GM12878 (cell line): ENCODE data around the gene VWA7. TPM values are rescaled to one million over a fixed set of nuclear protein-coding genes. Genes with fewer than 3 reads are reported as not detected.

ENCODE experiments used
- CEBPB ChIP-seq, 2 experiments: fragments of 150-350 bp in 1 of 2; IDR thresholded peaks; 2 replicates each; pipeline ENCODE4 v1.6.1; 2012 to 2014; ENCODE audit warnings: low read depth in 2 of 2, low read length in 2 of 2, borderline replicate concordance in 1 of 2, inconsistent platforms in 1 of 2
- CEBPZ ChIP-seq: fragments of 150-350 bp; IDR thresholded peaks from 2 replicates; pipeline ENCODE4 v1.6.1; 2016; ENCODE audit warnings: low read depth, low read length
- CHD2 ChIP-seq: IDR thresholded peaks from 2 replicates; pipeline ENCODE4 v1.6.1; 2011; ENCODE audit warnings: low read depth, low read length, improper control_type of control experiment, borderline replicate concordance
- CUX1 ChIP-seq: IDR thresholded peaks from 2 replicates; pipeline ENCODE4 v1.6.1; 2012; ENCODE audit warnings: improper control_type of control experiment, low read depth, low read length; ENCODE audit not compliant: insufficient replicate concordance
- GABPA ChIP-seq: IDR thresholded peaks from 2 replicates; pipeline ENCODE4 v1.6.1; 2014; ENCODE audit warnings: antibody characterized with exemption, low read depth, mild to moderate bottlenecking, inconsistent platforms
- IRF4 ChIP-seq: IDR thresholded peaks from 2 replicates; pipeline ENCODE4 v1.6.1; 2011; ENCODE audit warnings: low read depth, low read length
- NKRF ChIP-seq: fragments of 450-650 bp; conservative IDR thresholded peaks from 2 replicates; pipeline ENCODE4 v1.6.1; 2017; ENCODE audit warnings: mild to moderate bottlenecking, moderate library complexity
- RFX5 ChIP-seq: IDR thresholded peaks from 2 replicates; pipeline ENCODE4 v1.6.1; 2011; ENCODE audit warnings: low read depth, low read length, improper control_type of control experiment
- SPI1 ChIP-seq: IDR thresholded peaks from 2 replicates; pipeline ENCODE4 v1.6.1; 2011; ENCODE audit warnings: low read depth, mild to moderate bottlenecking, low read length, moderate library complexity, borderline replicate concordance; ENCODE audit not compliant: insufficient read depth
- ZNF207 ChIP-seq: fragments of 450-650 bp; IDR thresholded peaks from 2 replicates; pipeline ENCODE4 v1.6.1; 2014; ENCODE audit warnings: antibody characterized with exemption, mild to moderate bottlenecking, borderline replicate concordance
- ZNF217 ChIP-seq: fragments of 450-650 bp; IDR thresholded peaks from 2 replicates; pipeline ENCODE4 v1.6.1; 2017; ENCODE audit warnings: antibody characterized with exemption, mild to moderate bottlenecking
- polyA plus RNA-seq, 11 experiments: library from polyadenylated mRNA; depleted of rRNA in 4 of 11; unstranded in 6 of 11; stranded (reverse) in 5 of 11; fragments of >200 nt; fragmentation: Nextera tagmentation in 4 of 11; fragmentation: Illumina TruSeq in 1 of 11; extraction: Ambion mirVana in 4 of 11; extraction: Trizol in 1 of 11; gene quantifications; 1 replicate in 1 of 11; 2 replicates in 10 of 11; pipeline versions ENCODE4 v1.2.1 to v1.2.3, GENCODE V29; 2011 to 2016; ENCODE audit warnings: inconsistent platforms in 2 of 11, missing spikeins in 2 of 11, low read depth in 1 of 11
- total RNA-seq, 4 experiments: library from RNA; depleted of rRNA in 3 of 4; stranded (reverse); fragments of >200 nt in 3 of 4; fragmentation: Illumina TruSeq in 1 of 4; extraction: Trizol in 1 of 4; gene quantifications; 2 replicates each; pipeline versions ENCODE4 v1.2.1 to v1.2.3, GENCODE V29; 2013 to 2021
- TF ChIP-seq, protein P1 (sequence below): fragments of 450-650 bp; formaldehyde crosslinking; IDR thresholded peaks from 2 replicates; pipeline ENCODE4 v1.5.0; 2022; ENCODE audit warnings: mild to moderate bottlenecking, missing genetic modification characterization

Gene VWA7
- total and polyA plus RNA-seq, 10 of the 15 experiments (the other 5 are each of a cell fraction or from before 2014, with no cell fraction given) = 0.11 to 3.1 (median 1.2) TPM; not detected in 1

GRCh38 chr6:31822036-31822821 lies 45.1 kb upstream of the VWA7 start (continued):
- no peak for TF ChIP-seq CUX1
- TF ChIP-seq NKRF = 0 out of 2 replicates have a peak, but pooled peaks have one; percentile 32
- no peak for TF ChIP-seq IRF4
- TF ChIP-seq ZNF217 = no peak
- TF ChIP-seq SPI1 = no peak
- TF ChIP-seq CEBPB (IDR thresholded peaks at IDR 0.05; ENCODE audit: borderline replicate concordance in 1 of 2, low read depth in 2 of 2, low read length in 2 of 2) = no peak
- 0 out of 2 replicates have a peak, but pooled peaks have one; percentile 33 for TF ChIP-seq RFX5
- TF ChIP-seq, protein P1, sequence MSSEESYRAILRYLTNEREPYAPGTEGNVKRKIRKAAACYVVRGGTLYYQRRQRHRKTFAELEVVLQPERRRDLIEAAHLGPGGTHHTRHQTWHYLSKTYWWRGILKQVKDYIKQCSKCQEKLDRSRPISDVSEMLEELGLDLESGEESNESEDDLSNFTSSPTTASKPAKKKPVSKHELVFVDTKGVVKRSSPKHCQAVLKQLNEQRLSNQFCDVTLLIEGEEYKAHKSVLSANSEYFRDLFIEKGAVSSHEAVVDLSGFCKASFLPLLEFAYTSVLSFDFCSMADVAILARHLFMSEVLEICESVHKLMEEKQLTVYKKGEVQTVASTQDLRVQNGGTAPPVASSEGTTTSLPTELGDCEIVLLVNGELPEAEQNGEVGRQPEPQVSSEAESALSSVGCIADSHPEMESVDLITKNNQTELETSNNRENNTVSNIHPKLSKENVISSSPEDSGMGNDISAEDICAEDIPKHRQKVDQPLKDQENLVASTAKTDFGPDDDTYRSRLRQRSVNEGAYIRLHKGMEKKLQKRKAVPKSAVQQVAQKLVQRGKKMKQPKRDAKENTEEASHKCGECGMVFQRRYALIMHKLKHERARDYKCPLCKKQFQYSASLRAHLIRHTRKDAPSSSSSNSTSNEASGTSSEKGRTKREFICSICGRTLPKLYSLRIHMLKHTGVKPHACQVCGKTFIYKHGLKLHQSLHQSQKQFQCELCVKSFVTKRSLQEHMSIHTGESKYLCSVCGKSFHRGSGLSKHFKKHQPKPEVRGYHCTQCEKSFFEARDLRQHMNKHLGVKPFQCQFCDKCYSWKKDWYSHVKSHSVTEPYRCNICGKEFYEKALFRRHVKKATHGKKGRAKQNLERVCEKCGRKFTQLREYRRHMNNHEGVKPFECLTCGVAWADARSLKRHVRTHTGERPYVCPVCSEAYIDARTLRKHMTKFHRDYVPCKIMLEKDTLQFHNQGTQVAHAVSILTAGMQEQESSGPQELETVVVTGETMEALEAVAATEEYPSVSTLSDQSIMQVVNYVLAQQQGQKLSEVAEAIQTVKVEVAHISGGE = no peak
- TF ChIP-seq GABPA = no peak
- TF ChIP-seq ZNF207 = peak; percentile 67
- TF ChIP-seq CEBPZ = no peak
- TF ChIP-seq CHD2 = no peak
